ENCODE data around the gene DIPK1B. TPM values are rescaled to one million over a fixed set of nuclear protein-coding genes. Genes with fewer than 3 reads are reported as not detected.

DIPK1B gene
- polyA plus RNA-seq, 1 donor from 2014 or later, result 65.1 TPM

GRCh38 chr9:136740069-136740468, 27.7 kb downstream of the DIPK1B start (continued):
- no peak for TF ChIP-seq EZH2 (IDR thresholded peaks at IDR 0.05; ENCODE audit: borderline replicate concordance, insufficient read depth, low read length, poor library complexity, severe bottlenecking)

GRCh38 chr9:136740491-136740890, 28.1 kb downstream of the DIPK1B start:
- no peaks in the 10 kb centered on the region for H3K9me3 ChIP-seq (ENCODE audit: low read length)
- no peaks in the 10 kb centered on the region for H3K9me2 ChIP-seq (ENCODE audit: insufficient read depth, low read length)
- no peaks in the 10 kb centered on the region for H4K20me1 ChIP-seq (ENCODE audit: insufficient read depth)
- no peak overlapping the region for H3K9ac ChIP-seq (ENCODE audit: low read length)
- no peak overlapping the region for H2AFZ ChIP-seq (ENCODE audit: low read depth, low read length)
- H3K27ac ChIP-seq (ENCODE audit: low read length), result no peak overlapping the region
- no peaks in the 10 kb centered on the region for H3K79me2 ChIP-seq (replicated peaks; ENCODE audit: insufficient read depth, low read length)
- no peaks in the 10 kb centered on the region for H3K27me3 ChIP-seq (ENCODE audit: insufficient read depth, low read depth, low read length)
- no peak overlapping the region for H3K4me3 ChIP-seq (ENCODE audit: low read length)
- no peak overlapping the region for H3K4me2 ChIP-seq (ENCODE audit: low read length)
- TF ChIP-seq TAF1 (IDR thresholded peaks at IDR 0.05; ENCODE audit: low read depth) (no peak), SMC3 (conservative IDR thresholded peaks at IDR 0.05; ENCODE audit: poor library complexity) (no peak), EP300 (conservative IDR thresholded peaks at IDR 0.05; ENCODE audit: poor library complexity, severe bottlenecking) (no peak), POLR2AphosphoS5 (IDR thresholded peaks at IDR 0.05) (no peak), REST (IDR thresholded peaks at IDR 0.05; ENCODE audit: borderline replicate concordance) (no peak), RAD21 (conservative IDR thresholded peaks at IDR 0.05) (no peak), EZH2 (IDR thresholded peaks at IDR 0.05; ENCODE audit: borderline replicate concordance, insufficient read depth, low read length, poor library complexity, severe bottlenecking) (no peak)
- no peaks in the 10 kb centered on the region for H3K36me3 ChIP-seq (ENCODE audit: insufficient read depth, low read length)
- no peaks in the 10 kb centered on the region for H3F3A ChIP-seq (ENCODE audit: insufficient read depth, low read length, poor library complexity, severe bottlenecking)

- no peaks in the 10 kb centered on the region for H3K79me2 ChIP-seq (replicated peaks; ENCODE audit: insufficient read depth, low read length)
- H3K9ac ChIP-seq (ENCODE audit: low read length), result no peak overlapping the region
- no peak for TF ChIP-seq MXI1 (conservative IDR thresholded peaks at IDR 0.05; ENCODE audit: poor library complexity, severe bottlenecking)
- TF ChIP-seq EZH2 (IDR thresholded peaks at IDR 0.05; ENCODE audit: borderline replicate concordance, insufficient read depth, low read length, poor library complexity, severe bottlenecking), result no peak
- H3K9me2 ChIP-seq (ENCODE audit: insufficient read depth, low read length), result no peaks in the 10 kb centered on the region
- no peaks in the 10 kb centered on the region for H3K27me3 ChIP-seq (ENCODE audit: insufficient read depth, low read depth, low read length)
- no peak overlapping the region for H3K4me3 ChIP-seq (ENCODE audit: low read length)
- H3F3A ChIP-seq (ENCODE audit: insufficient read depth, low read length, poor library complexity, severe bottlenecking), result no peaks in the 10 kb centered on the region
- H3K4me2 ChIP-seq (ENCODE audit: low read length), result no peak overlapping the region
- H3K36me3 ChIP-seq (ENCODE audit: insufficient read depth, low read length), result no peaks in the 10 kb centered on the region
- no peaks in the 10 kb centered on the region for H4K20me1 ChIP-seq (ENCODE audit: insufficient read depth)
- no peak overlapping the region for H3K27ac ChIP-seq (ENCODE audit: low read length)
- H2AFZ ChIP-seq (ENCODE audit: low read depth, low read length), result no peak overlapping the region
- no peaks in the 10 kb centered on the region for H3K9me3 ChIP-seq (ENCODE audit: low read length)
These were observed 28.9 kb downstream of the DIPK1B start for GRCh38 chr9:136740971-136741882.

Data from neural cell (in vitro differentiated cells).